AG04450 (cell line): ENCODE data around the gene HDHD5. TPM values are rescaled to one million over a fixed set of nuclear protein-coding genes. Genes with fewer than 3 reads are reported as not detected.
"Not testable (repeated sequence)": the region's sequence is repeated elsewhere in the genome, so short reads cannot be mapped to it uniquely, and the experiment has no call there.

ENCODE experiments used
- CTCF ChIA-PET: fragments of 300-600, 350-600 bp; formaldehyde crosslinking; extraction: SDS; loops from one replicate; lab custom pipeline; 2022; ENCODE audit warnings: antibody characterized with exemption, inconsistent platforms; lab: Charles Lee
- POLR2A ChIA-PET: fragments of 350-600 bp; formaldehyde crosslinking; extraction: SDS; loops from one replicate; lab custom pipeline; 2021; ENCODE audit warnings: antibody characterized with exemption, inconsistent platforms; lab: Yijun Ruan, JAX
- DNase-seq: peaks from one replicate; pipeline ENCODE4 v3.0.0-alpha.2; 2011; ENCODE audit warnings: low read depth, low spot score
- H3K27ac ChIP-seq: one replicate; pipeline ENCODE4 v1.5.1; 2012; ENCODE audit warnings: low read depth, low read length, control low read depth
- H3K27me3 ChIP-seq: one replicate; pipeline ENCODE4 v1.6.0; 2012; ENCODE audit warnings: low read length; ENCODE audit not compliant: control insufficient read depth, insufficient read depth
- H3K4me3 ChIP-seq: 2 replicates; pipeline ENCODE4 v1.5.1; 2011; ENCODE audit warnings: mild to moderate bottlenecking, low read depth, low read length, control low read depth
- H3K9me3 ChIP-seq: 2 replicates; pipeline ENCODE4 v1.5.1; 2012; ENCODE audit warnings: low read length; ENCODE audit not compliant: control insufficient read depth, insufficient read depth
- CTCF ChIP-seq: IDR thresholded peaks from 2 replicates; pipeline ENCODE4 v1.5.1; 2011; ENCODE audit warnings: low read depth, low read length, control low read depth, inconsistent platforms
- polyA plus RNA-seq: library from polyadenylated mRNA; depleted of rRNA; stranded (reverse); fragments of >200 nt; gene quantifications from 2 replicates; pipeline ENCODE4 v1.2.3, GENCODE V29; 2011

HDHD5 gene
- polyA plus RNA-seq, 1 experiment = 14.4 TPM

- TF ChIP-seq CTCF = no peak
- POLR2A ChIA-PET = no interaction called here
- Histone ChIP-seq H3K9me3 (no peaks in the 10 kb centered on the region), H3K4me3 (no peak overlapping the region), H3K27ac (no peak overlapping the region), H3K27me3 (no peaks in the 10 kb centered on the region)
- CTCF ChIA-PET = interaction anchor here (1.2 to 9.5 kb wide), 2 partner anchors 23 to 352 kb away, joined by 4 to 75 read pairs; no protein-coding TSS in a partner anchor
- DNase-seq = no peak
These were observed 9.8 kb downstream of the HDHD5 start for GRCh38 chr22:17149076-17149815.

- CTCF ChIA-PET = interaction anchor here (9.5 kb wide), 1 partner anchor 25 kb away, joined by 75 read pairs; no protein-coding TSS in a partner anchor
- DNase-seq, H3K4me3 ChIP-seq, H3K27ac ChIP-seq, H3K9me3 ChIP-seq, POLR2A ChIA-PET, H3K27me3 ChIP-seq: not testable (repeated sequence)
These were observed 11.6 kb downstream of the HDHD5 start for GRCh38 chr22:17147458-17147857.

- no peak for TF ChIP-seq CTCF
- Histone ChIP-seq H3K27me3 (no peaks in the 10 kb centered on the region), H3K27ac (no peak overlapping the region), H3K9me3 (no peaks in the 10 kb centered on the region; the same call in 1 of the 2 replicates), H3K4me3 (no peak overlapping the region)
- ChIA-PET POLR2A (no interaction called here), CTCF (interaction anchor here (0.7 to 5.2 kb wide), 2 partner anchors 23 to 27 kb away, joined by 4 to 26 read pairs; no protein-coding TSS in a partner anchor)
- DNase-seq = no peak
These were observed 13.9 kb downstream of the HDHD5 start for GRCh38 chr22:17145021-17145680.

GRCh38 chr22:17143826-17144225 is 15.3 kb downstream of the HDHD5 start:
- no peak for DNase-seq
- H3K9me3 ChIP-seq = no peaks in the 10 kb centered on the region; the same call in 1 of the 2 replicates
- no peak overlapping the region for H3K27ac ChIP-seq
- H3K4me3 ChIP-seq = no peak overlapping the region
- no peak for TF ChIP-seq CTCF
- ChIA-PET CTCF (interaction anchor here (5.2 kb wide), 1 partner anchor 28 kb away, joined by 26 read pairs; no protein-coding TSS in a partner anchor), POLR2A (interaction anchor here (0.8 kb wide), 1 partner anchor 8 kb away, joined by 3 read pairs; no protein-coding TSS in a partner anchor)
- H3K27me3 ChIP-seq = no peaks in the 10 kb centered on the region

- POLR2A ChIA-PET = no interaction called here
- no peaks in the 10 kb centered on the region for H3K27me3 ChIP-seq
- no peak overlapping the region for H3K27ac ChIP-seq
- no peak overlapping the region for H3K4me3 ChIP-seq
- DNase-seq = no peak
- no peaks in the 10 kb centered on the region; the same call in 1 of the 2 replicates for H3K9me3 ChIP-seq
- CTCF ChIA-PET = interaction anchor here (5.2 kb wide), 1 partner anchor 29 kb away, joined by 26 read pairs; no protein-coding TSS in a partner anchor
- TF ChIP-seq CTCF = no peak
These were observed 16.0 kb downstream of the HDHD5 start for GRCh38 chr22:17143101-17143500.
